GM19372 (cell line): ENCODE data around the gene ZFP57.
"Not testable (repeated sequence)": the region's sequence is repeated elsewhere in the genome, so short reads cannot be mapped to it uniquely, and the experiment has no call there.

Experiments
- ATAC-seq: cut with Tn5 transposase; IDR thresholded peaks from one replicate; pipeline ENCODE4 v1.9.1; 2021; ENCODE audit warnings: mild to moderate bottlenecking, low read depth, moderate library complexity; ENCODE audit not compliant: unreplicated experiment

Gene ZFP57

GRCh38 chr6:29696147-29697125, 15.5 kb upstream of the ZFP57 start:
- ATAC-seq: no peak

DNA sequence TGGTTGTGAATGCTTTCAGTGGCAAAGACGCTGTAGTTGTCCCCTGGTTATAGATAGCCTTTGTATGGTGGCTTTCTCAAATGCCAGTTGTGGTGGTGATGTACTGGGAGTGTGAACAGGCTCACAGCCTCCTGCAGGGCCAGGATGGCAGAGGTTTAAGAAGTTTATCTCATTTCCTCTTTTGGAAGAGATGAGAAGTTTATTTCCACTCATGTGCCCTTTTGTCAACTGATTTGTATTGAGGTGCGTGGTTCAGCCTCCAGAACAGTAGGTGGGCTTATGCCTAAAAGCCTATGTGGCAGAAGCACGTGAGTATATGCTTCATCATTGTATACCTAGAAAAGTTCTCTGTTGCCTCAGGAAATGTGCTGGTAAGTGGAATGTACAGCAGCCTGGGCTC, 13.7 kb upstream of the ZFP57 start:
- ATAC-seq: no peak

DNA sequence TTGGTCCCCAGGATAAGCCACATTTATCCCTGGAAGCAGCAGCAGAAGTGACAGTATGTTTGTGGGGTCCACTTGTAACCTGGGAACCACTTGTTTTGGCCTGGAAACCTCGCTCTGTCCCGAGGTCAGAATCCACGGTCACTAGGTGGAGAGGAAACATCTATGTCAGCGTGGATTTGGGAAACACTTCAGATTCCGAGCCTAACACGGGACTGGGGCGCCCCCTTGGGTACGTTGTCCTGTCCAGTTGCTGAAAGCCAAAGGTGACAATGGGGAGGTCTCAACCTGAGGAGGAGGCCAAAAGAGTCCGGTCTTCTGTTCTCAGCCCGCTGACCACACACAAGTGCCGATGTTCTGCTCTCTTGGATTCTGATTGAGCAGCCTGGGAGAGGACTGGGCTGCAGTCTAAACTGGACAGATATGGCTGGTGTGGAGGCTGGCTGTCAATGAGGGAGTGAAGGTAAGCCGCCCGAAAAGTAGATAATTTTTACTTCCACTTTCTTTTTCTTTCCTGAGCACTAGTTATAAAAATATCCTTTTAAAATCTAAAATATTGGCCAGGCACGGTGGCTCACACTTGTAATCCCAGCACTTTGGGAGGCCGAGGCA, 4.9 kb upstream of the ZFP57 start:
- ATAC-seq: no peak

GRCh38 chr6:29681811-29682210, 859 bp upstream of the ZFP57 start:
- ATAC-seq: no peak

DNA sequence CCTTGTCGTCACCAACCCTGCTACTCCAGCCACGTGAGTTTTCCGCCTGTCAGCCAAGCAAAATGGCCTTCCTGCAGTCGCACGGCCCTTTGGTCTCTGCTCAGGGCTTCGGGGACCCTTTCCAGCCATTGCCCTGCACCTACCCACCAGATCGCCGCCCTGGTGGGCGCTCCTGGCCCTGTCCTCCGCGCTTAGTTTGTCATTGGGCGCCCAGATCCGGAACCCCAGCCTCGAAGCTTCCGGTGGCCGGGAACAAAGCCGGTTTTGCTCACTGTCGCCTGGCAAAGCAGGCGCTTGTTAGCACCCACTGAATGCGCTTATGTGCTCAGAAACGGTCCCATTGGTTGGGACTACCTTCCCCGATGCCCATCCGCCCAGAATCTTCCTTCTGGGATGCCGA, 536 bp downstream of the ZFP57 start:
- ATAC-seq: no peak

GRCh38 chr6:29679962-29680361, 990 bp downstream of the ZFP57 start:
- no peak for ATAC-seq

DNA sequence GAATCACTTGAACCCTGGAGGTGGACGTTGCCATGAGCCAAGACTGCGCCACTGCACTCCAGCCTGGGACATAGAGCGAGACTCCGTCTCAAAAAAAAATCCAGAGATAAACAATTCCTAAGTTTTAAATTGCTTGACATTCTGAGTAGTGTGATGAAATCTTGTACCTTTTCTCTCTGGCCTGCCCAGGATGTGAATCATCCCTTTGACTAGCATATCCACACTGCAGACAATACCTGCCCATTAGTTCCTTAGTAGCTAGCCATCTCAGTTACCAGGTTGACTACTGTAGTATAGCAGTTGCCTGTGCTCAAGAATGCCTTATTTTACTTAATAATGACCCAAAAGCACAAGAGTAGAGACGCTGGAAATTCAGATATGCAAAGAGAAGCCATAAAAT, 2.8 kb downstream of the ZFP57 start:
- ATAC-seq: no peak

- no peak for ATAC-seq
These were observed 3.9 kb downstream of the ZFP57 start for GRCh38 chr6:29676981-29677601.

- no peak for ATAC-seq
These were observed 5.4 kb downstream of the ZFP57 start for GRCh38 chr6:29675561-29675960.

DNA sequence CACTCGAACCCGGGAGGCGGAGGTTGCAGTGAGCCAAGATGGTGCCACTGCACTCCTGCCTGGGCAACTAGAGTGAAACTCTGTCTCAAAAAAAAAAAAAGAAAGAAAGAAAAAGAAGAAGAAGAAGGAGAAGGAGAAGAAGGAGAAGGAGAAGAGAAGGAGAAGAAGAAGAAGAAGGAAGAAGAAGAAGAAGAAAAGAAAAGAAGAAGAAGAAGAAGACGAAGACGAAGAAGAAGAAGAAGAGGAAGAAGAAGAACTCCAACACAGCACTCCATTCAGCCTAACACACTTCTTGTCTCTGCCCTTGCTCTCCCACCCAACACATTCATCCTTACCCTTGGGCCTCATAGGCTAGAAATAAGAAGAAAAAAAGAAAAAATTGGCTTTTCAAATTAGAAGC, 6.9 kb downstream of the ZFP57 start:
- ATAC-seq: no peak

GRCh38 chr6:29673161-29673560, 7.8 kb downstream of the ZFP57 start:
- no peak for ATAC-seq

GRCh38 chr6:29672116-29672515, 8.8 kb downstream of the ZFP57 start:
- not testable (repeated sequence) for ATAC-seq

GRCh38 chr6:29671026-29671425, 9.9 kb downstream of the ZFP57 start:
- ATAC-seq: no peak

- ATAC-seq: no peak
These were observed 13.8 kb downstream of the ZFP57 start for GRCh38 chr6:29667158-29667557.

DNA sequence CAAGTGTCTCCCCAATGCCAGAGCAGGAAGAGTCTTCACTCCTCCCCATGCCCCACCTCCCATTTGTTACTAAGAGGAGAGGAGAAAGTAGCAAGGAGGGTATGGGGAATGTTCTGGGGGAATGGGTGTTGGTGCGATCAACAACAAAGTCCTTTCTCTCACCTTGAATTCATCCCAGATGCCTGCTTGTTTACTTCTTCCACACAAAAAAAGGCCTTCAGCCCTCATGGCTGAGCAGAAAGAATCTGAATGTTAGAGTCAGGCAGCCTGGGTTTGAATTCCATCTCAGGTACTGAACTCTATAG, 14.2 kb downstream of the ZFP57 start:
- ATAC-seq: no peak

GRCh38 chr6:29665942-29666825, 14.8 kb downstream of the ZFP57 start:
- ATAC-seq: no peak

GRCh38 chr6:29663300-29664042, 17.5 kb downstream of the ZFP57 start:
- ATAC-seq: no peak

DNA sequence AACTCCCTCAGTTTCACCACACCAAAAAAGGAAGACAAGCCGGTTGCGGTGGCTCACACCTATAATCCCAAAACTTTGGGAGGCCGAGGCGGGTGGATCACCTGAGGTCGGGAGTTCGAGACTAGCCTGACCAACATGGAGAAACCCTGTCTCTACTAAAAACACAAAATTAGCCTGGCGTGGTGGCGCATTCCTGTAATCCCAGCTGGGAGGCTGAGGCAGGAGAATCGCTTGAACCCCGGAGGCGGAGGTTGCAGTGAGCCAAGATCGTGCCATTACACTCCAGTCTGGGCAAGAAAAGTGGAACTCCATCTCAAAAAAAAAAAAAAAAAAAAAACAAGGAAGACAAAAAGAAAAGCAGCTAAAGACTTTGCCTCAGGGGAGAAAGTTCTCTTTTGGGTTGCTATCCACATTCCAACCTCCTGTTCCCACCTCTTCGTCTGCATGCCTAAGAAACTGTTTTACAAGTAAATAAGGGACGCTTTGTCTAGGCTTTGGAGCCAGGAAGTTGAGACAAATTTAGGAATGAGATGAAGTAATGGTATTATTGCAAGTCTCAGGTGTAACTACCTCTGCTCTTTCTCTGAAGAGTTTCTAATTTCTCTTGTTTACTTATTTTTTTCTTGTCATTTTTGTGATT, 19.3 kb downstream of the ZFP57 start:
- not testable (repeated sequence) for ATAC-seq

DNA sequence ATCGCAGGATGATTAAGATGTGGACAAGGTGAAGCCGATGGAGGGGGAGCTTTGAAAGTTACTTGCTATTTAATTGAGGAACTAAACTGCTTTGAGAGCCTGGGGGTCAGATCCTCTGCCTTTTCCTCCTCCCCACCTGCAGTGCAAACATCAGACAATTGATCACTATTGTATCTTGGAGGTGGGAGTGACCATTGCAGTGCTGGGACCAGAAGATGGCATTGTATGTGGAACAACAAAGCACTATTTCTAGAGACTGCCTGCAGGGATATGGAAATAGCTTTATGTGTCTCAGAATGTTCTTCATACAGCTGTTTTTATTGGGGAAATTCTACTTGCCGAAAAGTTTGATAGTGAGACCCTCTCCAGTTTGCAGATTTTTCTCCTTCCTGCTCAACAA, 19.9 kb downstream of the ZFP57 start:
- ATAC-seq: no peak

GRCh38 chr6:29656798-29657197, 24.2 kb downstream of the ZFP57 start, which contains the start of gene MOG:
TSS of gene MOG (plus strand) at chr6:29657092. CDS start at chr6:29657210, 118 bp downstream.
- ATAC-seq: no peak
